Loucy (cell line): ENCODE results near the gene PLCL1.

Source experiments
- H2AFZ ChIP-seq: fragments of 200-600 bp; sonication (generic); 2 replicates; pipeline ENCODE4 v1.6.0; 2016; ENCODE audit warnings: antibody characterized with exemption, mild to moderate bottlenecking, low read length, moderate library complexity
- H3F3A ChIP-seq: fragments of 200-600 bp; 2 replicates; pipeline ENCODE4 v1.6.0; 2016; ENCODE audit warnings: antibody characterized with exemption, low read depth, mild to moderate bottlenecking
- H3K27me3 ChIP-seq: fragments of 200-600 bp; sonication (generic); 2 replicates; pipeline ENCODE4 v1.6.1; 2014; ENCODE audit warnings: low read length, mild to moderate bottlenecking; ENCODE audit not compliant: insufficient read depth, poor library complexity, severe bottlenecking
- H3K36me3 ChIP-seq: fragments of 200-600 bp; sonication (generic); 2 replicates; pipeline ENCODE4 v1.6.1; 2016; ENCODE audit warnings: low read length; ENCODE audit not compliant: insufficient read depth
- H3K4me1 ChIP-seq: fragments of 200-600 bp; sonication (generic); 2 replicates; pipeline ENCODE4 v1.5.1; 2014; ENCODE audit warnings: low read length, mild to moderate bottlenecking; ENCODE audit not compliant: insufficient read depth, poor library complexity, severe bottlenecking
- H3K4me2 ChIP-seq: fragments of 200-600 bp; sonication (generic); 2 replicates; pipeline ENCODE4 v1.6.0; 2014; ENCODE audit warnings: antibody characterized with exemption, low read length, low read depth, mild to moderate bottlenecking; ENCODE audit not compliant: poor library complexity, severe bottlenecking
- H3K4me3 ChIP-seq: fragments of 200-600 bp; sonication (generic); 2 replicates; pipeline ENCODE4 v1.5.1; 2014; ENCODE audit warnings: low read length, mild to moderate bottlenecking, mixed read lengths; ENCODE audit not compliant: poor library complexity, severe bottlenecking
- H3K79me2 ChIP-seq: fragments of 200-600 bp; sonication (generic); 2 replicates; pipeline ENCODE4 v1.6.1; 2014; ENCODE audit warnings: low read length; ENCODE audit not compliant: insufficient read depth
- H3K9ac ChIP-seq: fragments of 200-600 bp; sonication (generic); 2 replicates; pipeline ENCODE4 v1.6.0; 2014; ENCODE audit warnings: mild to moderate bottlenecking, low read depth, low read length, moderate library complexity; ENCODE audit not compliant: poor library complexity, severe bottlenecking
- H3K9me2 ChIP-seq: fragments of 200-600 bp; sonication (generic); replicated peaks from 2 replicates; pipeline ENCODE4 v1.6.1; 2016; ENCODE audit warnings: low read depth, low read length, mixed read lengths
- H3K9me3 ChIP-seq: fragments of 200-600 bp; sonication (generic); 2 replicates; pipeline ENCODE4 v1.6.1; 2014; ENCODE audit warnings: mild to moderate bottlenecking, antibody characterized with exemption, low read length, low read depth; ENCODE audit not compliant: insufficient read depth
- H4K20me1 ChIP-seq: fragments of 200-600 bp; sonication (generic); 2 replicates; pipeline ENCODE4 v1.6.0; 2014; ENCODE audit warnings: antibody characterized with exemption, low read length, mild to moderate bottlenecking; ENCODE audit not compliant: insufficient read depth, poor library complexity, severe bottlenecking
- EZH2phosphoT487 ChIP-seq: fragments of 200-600 bp; IDR thresholded peaks from 2 replicates; pipeline ENCODE4 v1.6.1; 2018; ENCODE audit warnings: antibody characterized with exemption, mild to moderate bottlenecking, moderate library complexity, borderline replicate concordance
- TF ChIP-seq, protein P1 (sequence below): fragments of 200-600 bp; sonication (generic); conservative IDR thresholded peaks from 2 replicates; pipeline ENCODE4 v1.5.1; 2014; ENCODE audit warnings: mild to moderate bottlenecking, antibody characterized with exemption, low read length

Gene PLCL1

GRCh38 chr2:198135481-198135934 is 331.1 kb downstream of the PLCL1 start:
- no peaks in the 10 kb centered on the region for H3K9me2 ChIP-seq
- no peaks in the 10 kb centered on the region for H3K27me3 ChIP-seq
- H3K79me2 ChIP-seq = no peaks in the 10 kb centered on the region
- no peaks in the 10 kb centered on the region for H3K4me1 ChIP-seq
- no peak overlapping the region for H2AFZ ChIP-seq
- no peak overlapping the region for H3K4me3 ChIP-seq
- H3K4me2 ChIP-seq = no peak overlapping the region
- no peak overlapping the region for H3K9ac ChIP-seq
- H3F3A ChIP-seq = no peaks in the 10 kb centered on the region
- H3K36me3 ChIP-seq = no peaks in the 10 kb centered on the region
- no peaks in the 10 kb centered on the region; the same call in 1 of the 2 replicates for H3K9me3 ChIP-seq
- no peaks in the 10 kb centered on the region for H4K20me1 ChIP-seq
- TF ChIP-seq EZH2phosphoT487 = no peak
- TF ChIP-seq, protein P1, sequence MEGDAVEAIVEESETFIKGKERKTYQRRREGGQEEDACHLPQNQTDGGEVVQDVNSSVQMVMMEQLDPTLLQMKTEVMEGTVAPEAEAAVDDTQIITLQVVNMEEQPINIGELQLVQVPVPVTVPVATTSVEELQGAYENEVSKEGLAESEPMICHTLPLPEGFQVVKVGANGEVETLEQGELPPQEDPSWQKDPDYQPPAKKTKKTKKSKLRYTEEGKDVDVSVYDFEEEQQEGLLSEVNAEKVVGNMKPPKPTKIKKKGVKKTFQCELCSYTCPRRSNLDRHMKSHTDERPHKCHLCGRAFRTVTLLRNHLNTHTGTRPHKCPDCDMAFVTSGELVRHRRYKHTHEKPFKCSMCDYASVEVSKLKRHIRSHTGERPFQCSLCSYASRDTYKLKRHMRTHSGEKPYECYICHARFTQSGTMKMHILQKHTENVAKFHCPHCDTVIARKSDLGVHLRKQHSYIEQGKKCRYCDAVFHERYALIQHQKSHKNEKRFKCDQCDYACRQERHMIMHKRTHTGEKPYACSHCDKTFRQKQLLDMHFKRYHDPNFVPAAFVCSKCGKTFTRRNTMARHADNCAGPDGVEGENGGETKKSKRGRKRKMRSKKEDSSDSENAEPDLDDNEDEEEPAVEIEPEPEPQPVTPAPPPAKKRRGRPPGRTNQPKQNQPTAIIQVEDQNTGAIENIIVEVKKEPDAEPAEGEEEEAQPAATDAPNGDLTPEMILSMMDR = no peak

- no peaks in the 10 kb centered on the region for H4K20me1 ChIP-seq
- no peak overlapping the region for H2AFZ ChIP-seq
- no peaks in the 10 kb centered on the region for H3F3A ChIP-seq
- no peaks in the 10 kb centered on the region for H3K27me3 ChIP-seq
- no peak overlapping the region for H3K9ac ChIP-seq
- no peaks in the 10 kb centered on the region for H3K79me2 ChIP-seq
- no peak overlapping the region for H3K4me3 ChIP-seq
- H3K9me2 ChIP-seq = no peaks in the 10 kb centered on the region
- H3K4me1 ChIP-seq = no peaks in the 10 kb centered on the region
- no peaks in the 10 kb centered on the region for H3K36me3 ChIP-seq
- no peaks in the 10 kb centered on the region; the same call in 1 of the 2 replicates for H3K9me3 ChIP-seq
- TF ChIP-seq, protein P1 = no peak
- no peak for TF ChIP-seq EZH2phosphoT487
- H3K4me2 ChIP-seq = no peak overlapping the region
Measured at GRCh38 chr2:198136142-198136541, 331.7 kb downstream of the PLCL1 start.

- no peak overlapping the region for H3K4me3 ChIP-seq
- no peak overlapping the region for H3K9ac ChIP-seq
- no peaks in the 10 kb centered on the region; the same call in 1 of the 2 replicates for H3K9me3 ChIP-seq
Measured at GRCh38 chr2:198137733-198138132, 333.3 kb downstream of the PLCL1 start.

More at GRCh38 chr2:198137733-198138132, 333.3 kb downstream of the PLCL1 start:
- Histone ChIP-seq H4K20me1 (no peaks in the 10 kb centered on the region), H3F3A (no peaks in the 10 kb centered on the region), H2AFZ (no peak overlapping the region), H3K4me1 (no peaks in the 10 kb centered on the region), H3K79me2 (no peaks in the 10 kb centered on the region), H3K9me2 (no peaks in the 10 kb centered on the region), H3K36me3 (no peaks in the 10 kb centered on the region), H3K27me3 (no peaks in the 10 kb centered on the region), H3K4me2 (no peak overlapping the region)
- no peak for TF ChIP-seq EZH2phosphoT487
- TF ChIP-seq, protein P1 = peak; percentile 38; the same call in 1 of the 2 replicates
